RPMI8226 (cell line): ENCODE data around the gene ZNF318.
"Not testable (repeated sequence)": the region's sequence is repeated elsewhere in the genome, so short reads cannot be mapped to it uniquely, and the experiment has no call there.

Source experiments
- DNase-seq: peaks from one replicate; pipeline ENCODE4 v3.0.0-alpha.2; 2015

Gene ZNF318

GRCh38 chr6:43335469-43335868 is 34.0 kb downstream of the ZNF318 start:
- no peak for DNase-seq

GRCh38 chr6:43334466-43335095 is 34.9 kb downstream of the ZNF318 start:
- peak; percentile 49 for DNase-seq

GRCh38 chr6:43331891-43332290 is 37.6 kb downstream of the ZNF318 start:
- DNase-seq = no peak

- no peak for DNase-seq
Observed at GRCh38 chr6:43331470-43331869, 38.0 kb downstream of the ZNF318 start.

GRCh38 chr6:43328528-43328927 is 40.9 kb downstream of the ZNF318 start:
- no peak for DNase-seq

- DNase-seq = no peak
Observed at GRCh38 chr6:43325876-43326275, 43.6 kb downstream of the ZNF318 start.

- no peak for DNase-seq
Observed at GRCh38 chr6:43318011-43318410, 51.4 kb downstream of the ZNF318 start.

- DNase-seq = no peak
Observed at GRCh38 chr6:43313813-43314212, 55.6 kb downstream of the ZNF318 start.

- no peak for DNase-seq
Observed at GRCh38 chr6:43311666-43312065, 57.8 kb downstream of the ZNF318 start.

- DNase-seq = peak; percentile 51
Observed at GRCh38 chr6:43310624-43311023, 58.8 kb downstream of the ZNF318 start.

- no peak for DNase-seq
Observed at GRCh38 chr6:43310134-43310533, 59.3 kb downstream of the ZNF318 start.

GRCh38 chr6:43308990-43309477 is 60.4 kb downstream of the ZNF318 start:
- no peak for DNase-seq

- peak; percentile 85 for DNase-seq
Observed at GRCh38 chr6:43308101-43308989, 61.1 kb downstream of the ZNF318 start, which contains the start of gene CRIP3. Gene CRIP3 (minus strand): TSS chr6:43308826. CDS start chr6:43308792, 34 bp downstream.

GRCh38 chr6:43307451-43308100 is 61.9 kb downstream of the ZNF318 start:
- DNase-seq = no peak

- DNase-seq = no peak
Observed at GRCh38 chr6:43306086-43306485, 63.4 kb downstream of the ZNF318 start.

- no peak for DNase-seq
Observed at GRCh38 chr6:43304882-43305281, 64.6 kb downstream of the ZNF318 start.

GRCh38 chr6:43304361-43304760 is 65.1 kb downstream of the ZNF318 start:
- DNase-seq = no peak

GRCh38 chr6:43303751-43304331 is 65.6 kb downstream of the ZNF318 start:
- DNase-seq = no peak

GRCh38 chr6:43303006-43303405 is 66.4 kb downstream of the ZNF318 start:
- DNase-seq = not testable (repeated sequence)

GRCh38 chr6:43302126-43302525 is 67.3 kb downstream of the ZNF318 start:
- no peak for DNase-seq

- DNase-seq = no peak
Observed at GRCh38 chr6:43301081-43301870, 68.2 kb downstream of the ZNF318 start.
